HCT116 (cell line): ENCODE data around the gene FDXR. TPM values are rescaled to one million over a fixed set of nuclear protein-coding genes. Genes with fewer than 3 reads are reported as not detected.

Source experiments
- ATAC-seq: fragments of 200-7000 bp; cut with Tn5 transposase; 2 replicates; pipeline ENCODE4 v1.9.1; 2020; ENCODE audit warnings: mild to moderate bottlenecking, moderate library complexity
- BruUV-seq: library from RNA; stranded (reverse); fragments of 400-500 nt; replicated peaks from 2 replicates; lab custom pipeline; 2021; lab: Mats Ljungman, UMichigan
- CTCF ChIA-PET: fragments of 300-600 bp; sonication (Branson Sonifier 250); formaldehyde crosslinking; loops from one replicate; lab custom pipeline; 2021; ENCODE audit warnings: antibody characterized with exemption; lab: Charles Lee
- POLR2A ChIA-PET: fragments of 300-600, 350-600 bp; sonication (Branson Sonifier 250); formaldehyde crosslinking; loops from one replicate; lab custom pipeline; 2021; ENCODE audit warnings: antibody characterized with exemption; lab: Charles Lee
- RAD21 ChIA-PET, 2 experiments: fragments of 300-600 bp; sonication (Branson Sonifier 250); formaldehyde crosslinking; loops; one replicate each; lab custom pipeline; 2023; ENCODE audit warnings: low total read pairs in 2 of 2; ENCODE audit not compliant: uncharacterized antibody in 2 of 2, unreplicated experiment in 2 of 2, low non-redundant PET in 1 of 2; lab: Charles Lee
- DNase-seq: peaks from one replicate; pipeline ENCODE4 v3.0.0-alpha.2; 2010; ENCODE audit warnings: low read depth, low spot score
- H2AFZ ChIP-seq: fragments of 200-600 bp; shearing (Covaris generic), sonication (generic); 2 replicates; pipeline ENCODE4 v1.6.1; 2017; ENCODE audit warnings: low read depth, mixed run types, mixed read lengths, antibody characterized with exemption, low read length; ENCODE audit not compliant: poor library complexity, severe bottlenecking
- H3K27ac ChIP-seq: 2 replicates; pipeline ENCODE4 v1.5.1; 2012; ENCODE audit warnings: low read depth, low read length
- H3K27me3 ChIP-seq: fragments of 200-600 bp; sonication (generic); 2 replicates; pipeline ENCODE4 v1.6.1; 2016; ENCODE audit warnings: mixed run types, low read length, mixed read lengths; ENCODE audit not compliant: insufficient read depth
- H3K36me3 ChIP-seq, 2 experiments: fragments of 200-500 bp in 1 of 2; fragments of 200-600 bp in 1 of 2; sonication (Bioruptor generic) in 1 of 2; sonication (generic) in 1 of 2; 2 replicates each; pipeline versions ENCODE4 v1.5.1 to v1.6.1; 2014 to 2016; ENCODE audit warnings: low read length in 2 of 2, inconsistent platforms in 1 of 2, mixed read lengths in 1 of 2, mixed run types in 1 of 2; ENCODE audit not compliant: insufficient read depth in 2 of 2, control insufficient read depth in 1 of 2
- H3K4me1 ChIP-seq, 2 experiments: fragments of 200-600 bp in 1 of 2; sonication (generic) in 1 of 2; 2 replicates each; pipeline versions ENCODE4 v1.5.1 to v1.6.1; 2012 to 2017; ENCODE audit warnings: low read length in 2 of 2, inconsistent platforms in 1 of 2, mild to moderate bottlenecking in 1 of 2, mixed read lengths in 1 of 2, mixed run types in 1 of 2, moderate library complexity in 1 of 2; ENCODE audit not compliant: insufficient read depth in 2 of 2, control insufficient read depth in 1 of 2
- H3K4me2 ChIP-seq: fragments of 200-600 bp; sonication (generic); 2 replicates; pipeline ENCODE4 v1.6.1; 2017; ENCODE audit warnings: mixed run types, low read length, mixed read lengths
- H3K4me3 ChIP-seq, 2 experiments: fragments of 200-600 bp in 1 of 2; sonication (generic) in 1 of 2; replicated peaks in 1 of 2; 2 replicates each; pipeline ENCODE4 v1.5.1; 2011 to 2016; ENCODE audit warnings: low read length in 2 of 2, control low read depth in 1 of 2, low read depth in 1 of 2, mild to moderate bottlenecking in 1 of 2, mixed read lengths in 1 of 2, mixed run types in 1 of 2
- H3K79me2 ChIP-seq: fragments of 200-600 bp; sonication (generic); 2 replicates; pipeline ENCODE4 v1.6.1; 2017; ENCODE audit warnings: mild to moderate bottlenecking, mixed run types, low read length, moderate library complexity, mixed read lengths; ENCODE audit not compliant: insufficient read depth
- H3K9ac ChIP-seq: fragments of 200-600 bp; sonication (generic); 2 replicates; pipeline ENCODE4 v1.6.1; 2016; ENCODE audit warnings: low read length, mixed read lengths
- H3K9me2 ChIP-seq: fragments of 200-600 bp; sonication (generic), shearing (Covaris generic); 2 replicates; pipeline ENCODE4 v1.6.1; 2017; ENCODE audit warnings: mixed run types, mild to moderate bottlenecking, moderate library complexity; ENCODE audit not compliant: insufficient read depth
- H3K9me3 ChIP-seq, 2 experiments: fragments of 200-500 bp in 1 of 2; fragments of 200-600 bp in 1 of 2; sonication (Bioruptor generic) in 1 of 2; sonication (generic) in 1 of 2; 2 replicates each; pipeline ENCODE4 v1.6.1; 2014 to 2017; ENCODE audit warnings: low read length in 2 of 2, mixed read lengths in 2 of 2, inconsistent platforms in 1 of 2, low read depth in 1 of 2, mild to moderate bottlenecking in 1 of 2, mixed run types in 1 of 2, moderate library complexity in 1 of 2; ENCODE audit not compliant: control insufficient read depth in 1 of 2, insufficient read depth in 1 of 2
- H4K20me1 ChIP-seq: fragments of 200-600 bp; sonication (generic), shearing (Covaris generic); 2 replicates; pipeline ENCODE4 v1.6.1; 2017; ENCODE audit warnings: mixed run types, mild to moderate bottlenecking, moderate library complexity; ENCODE audit not compliant: insufficient read depth
- CEBPB ChIP-seq: IDR thresholded peaks from 2 replicates; pipeline ENCODE4 v1.6.1; 2012; ENCODE audit warnings: low read depth
- ELF1 ChIP-seq: IDR thresholded peaks from 2 replicates; pipeline ENCODE4 v1.6.1; 2012; ENCODE audit warnings: low read depth, borderline replicate concordance
- EZH2 ChIP-seq: fragments of 200-600 bp; sonication (generic); IDR thresholded peaks from 2 replicates; pipeline ENCODE4 v1.6.1; 2017; ENCODE audit warnings: antibody characterized with exemption, mixed run types
- EZH2phosphoT487 ChIP-seq: fragments of 200-600 bp; IDR thresholded peaks from 2 replicates; pipeline ENCODE4 v1.6.1; 2018; ENCODE audit warnings: antibody characterized with exemption, borderline replicate concordance
- POLR2A ChIP-seq: IDR thresholded peaks from 2 replicates; pipeline ENCODE4 v1.7.0; 2011; ENCODE audit warnings: borderline replicate concordance; ENCODE audit not compliant: insufficient read depth, insufficient read length; ENCODE audit errors: extremely low read depth
- POLR2AphosphoS5 ChIP-seq: IDR thresholded peaks from 2 replicates; pipeline ENCODE4 v1.6.1; 2011; ENCODE audit warnings: mild to moderate bottlenecking, low read depth, low read length, moderate library complexity
- RAD21 ChIP-seq: IDR thresholded peaks from 2 replicates; pipeline ENCODE4 v1.6.1; 2012; ENCODE audit warnings: low read depth, mild to moderate bottlenecking
- SIN3A ChIP-seq: IDR thresholded peaks from 2 replicates; pipeline ENCODE4 v1.6.1; 2012; ENCODE audit warnings: low read depth
- SP1 ChIP-seq: IDR thresholded peaks from 2 replicates; pipeline ENCODE4 v1.6.1; 2012; ENCODE audit warnings: low read depth
- SRF ChIP-seq: IDR thresholded peaks from 2 replicates; pipeline ENCODE4 v1.6.1; 2012; ENCODE audit warnings: low read depth
- TCF7L2 ChIP-seq: IDR thresholded peaks from 2 replicates; pipeline ENCODE4 v1.7.0; 2011; ENCODE audit warnings: borderline replicate concordance, inconsistent platforms; ENCODE audit not compliant: insufficient read depth, insufficient read length; ENCODE audit errors: extremely low read depth
- ZFX ChIP-seq: fragments of 450-650 bp; IDR thresholded peaks from 2 replicates; pipeline ENCODE4 v1.6.1; 2017
- ZNF274 ChIP-seq: fragments of 200-500 bp; sonication (Bioruptor generic); IDR thresholded peaks from 2 replicates; pipeline ENCODE4 v1.6.1; 2014; ENCODE audit warnings: mild to moderate bottlenecking, low read depth, low read length, inconsistent platforms
- intact Hi-C: fragments of 100-400 bp; cut with micrococcal nuclease; formaldehyde crosslinking; loops from 2 replicates; pipeline ENCODE4 v1.10.0; 2022
- total RNA-seq: library from RNA; stranded (reverse); gene quantifications from one replicate; pipeline ENCODE4 v1.2.1, GENCODE V29; 2021; ENCODE audit not compliant: unreplicated experiment
- TF ChIP-seq, protein P1 (sequence below), 3 experiments: fragments of 200-600 bp in 1 of 3; sonication (generic) in 1 of 3; IDR thresholded peaks in 2 of 3; conservative IDR thresholded peaks in 1 of 3; 2 replicates each; pipeline ENCODE4 v1.5.1; 2012 to 2017; ENCODE audit warnings: low read depth in 2 of 3, low read length in 2 of 3, antibody characterized with exemption in 1 of 3, borderline replicate concordance in 1 of 3, control low read depth in 1 of 3, mild to moderate bottlenecking in 1 of 3, mixed read lengths in 1 of 3, mixed run types in 1 of 3, moderate library complexity in 1 of 3; ENCODE audit not compliant: insufficient read depth in 1 of 3
- TF ChIP-seq, protein P2 (sequence below): IDR thresholded peaks from 2 replicates; pipeline ENCODE4 v1.6.1; 2011; ENCODE audit warnings: mild to moderate bottlenecking, low read length, moderate library complexity; ENCODE audit not compliant: insufficient replicate concordance; ENCODE audit errors: extremely low read depth
- TF ChIP-seq, protein P3 (sequence below): IDR thresholded peaks from 2 replicates; pipeline ENCODE4 v1.6.1; 2012
- TF ChIP-seq, protein P4 (sequence below): IDR thresholded peaks from 2 replicates; pipeline ENCODE4 v1.6.1; 2012

Gene FDXR
- total RNA-seq, 1 experiment from 2014 or later = 98.8 TPM

DNA sequence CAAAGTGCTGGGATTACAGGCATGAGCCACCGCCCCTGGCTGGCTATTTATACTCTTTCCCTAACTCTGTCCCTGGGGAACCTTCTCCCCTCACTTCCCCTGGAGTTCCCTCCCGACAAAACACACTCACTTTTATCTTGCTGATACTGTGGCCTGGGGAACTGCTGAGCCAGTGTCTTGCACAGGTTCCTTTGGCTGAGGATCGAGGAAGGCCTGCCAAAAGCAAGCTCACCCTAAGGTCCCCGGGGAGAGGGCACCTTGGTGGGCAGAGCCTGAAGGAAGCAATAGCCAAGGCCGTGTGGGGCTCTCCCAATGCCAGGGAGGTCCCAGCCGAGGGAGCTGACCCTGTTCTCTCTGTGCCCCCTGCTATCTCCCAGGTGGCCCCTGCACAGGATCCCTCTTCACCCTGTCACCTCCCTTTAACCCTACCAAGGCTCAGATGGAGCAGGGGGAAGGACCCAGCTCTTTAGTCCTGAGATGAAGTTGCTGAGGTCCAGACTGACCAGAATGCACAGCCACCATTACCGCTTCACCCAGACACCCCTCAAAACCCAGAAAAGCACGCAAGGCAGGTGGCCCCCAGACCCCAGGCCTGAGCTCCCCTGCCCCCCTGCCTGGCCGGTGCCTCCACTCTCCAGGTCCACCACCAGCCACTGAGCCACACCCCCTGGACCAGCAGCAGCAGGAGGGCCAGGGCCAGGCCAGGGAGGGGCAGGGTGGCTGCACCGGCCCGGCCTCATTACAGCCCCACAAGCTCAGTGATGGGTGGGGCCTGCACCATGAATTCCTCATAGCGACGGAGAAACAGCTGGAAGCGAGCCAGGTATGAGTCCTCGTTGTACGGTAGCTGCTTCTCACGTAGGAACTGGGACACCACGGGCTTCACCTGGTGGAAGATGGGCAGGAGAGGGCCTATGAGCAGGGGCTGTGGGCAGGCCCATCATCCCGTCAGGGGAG lies 5.1 kb upstream of the FDXR start:
- Histone ChIP-seq H3K9me3 (no peaks in the 10 kb centered on the region), H3K79me2 (no peaks in the 10 kb centered on the region), H3K27me3 (no peaks in the 10 kb centered on the region), H3K9ac (peak overlapping the region; percentile 30; the same call in 1 of the 2 replicates), H2AFZ (peak overlapping the region; percentile 59), H3K4me3 (no peak overlapping the region), H3K36me3 (no peaks in the 10 kb centered on the region), H3K4me2 (peak overlapping the region; percentile 62), H3K4me1 (peaks cover 10 to 37% of the 10 kb centered on the region in 2 experiments), H4K20me1 (no peaks in the 10 kb centered on the region), H3K27ac (no peak overlapping the region), H3K9me2 (no peaks in the 10 kb centered on the region)
- intact Hi-C loops = no loop called here
- RAD21 ChIA-PET = interaction anchor here in 1 of 2 experiments (0.8 kb wide), 1 partner anchor 10 kb away, joined by 6 read pairs; no protein-coding TSS in a partner anchor
- CTCF ChIA-PET = interaction anchor here (1.4 kb wide), 1 partner anchor 15 kb away, joined by 3 read pairs; no protein-coding TSS in a partner anchor
- DNase-seq = peak; percentile 49
- POLR2A ChIA-PET = interaction anchor here (1.4 kb wide), 1 partner anchor 101 kb away, joined by 3 read pairs; the partner anchor contains the start of gene NAT9
- peak; percentile 23 for ATAC-seq
- BruUV-seq = no TSS peak
- TF ChIP-seq ZFX = no peak
- no peak for TF ChIP-seq RAD21
- TF ChIP-seq CEBPB = no peak
- no peak for TF ChIP-seq ZNF274
- no peak for TF ChIP-seq EZH2phosphoT487
- TF ChIP-seq ELF1 = no peak
- TF ChIP-seq SRF = no peak
- TF ChIP-seq, protein P1, sequence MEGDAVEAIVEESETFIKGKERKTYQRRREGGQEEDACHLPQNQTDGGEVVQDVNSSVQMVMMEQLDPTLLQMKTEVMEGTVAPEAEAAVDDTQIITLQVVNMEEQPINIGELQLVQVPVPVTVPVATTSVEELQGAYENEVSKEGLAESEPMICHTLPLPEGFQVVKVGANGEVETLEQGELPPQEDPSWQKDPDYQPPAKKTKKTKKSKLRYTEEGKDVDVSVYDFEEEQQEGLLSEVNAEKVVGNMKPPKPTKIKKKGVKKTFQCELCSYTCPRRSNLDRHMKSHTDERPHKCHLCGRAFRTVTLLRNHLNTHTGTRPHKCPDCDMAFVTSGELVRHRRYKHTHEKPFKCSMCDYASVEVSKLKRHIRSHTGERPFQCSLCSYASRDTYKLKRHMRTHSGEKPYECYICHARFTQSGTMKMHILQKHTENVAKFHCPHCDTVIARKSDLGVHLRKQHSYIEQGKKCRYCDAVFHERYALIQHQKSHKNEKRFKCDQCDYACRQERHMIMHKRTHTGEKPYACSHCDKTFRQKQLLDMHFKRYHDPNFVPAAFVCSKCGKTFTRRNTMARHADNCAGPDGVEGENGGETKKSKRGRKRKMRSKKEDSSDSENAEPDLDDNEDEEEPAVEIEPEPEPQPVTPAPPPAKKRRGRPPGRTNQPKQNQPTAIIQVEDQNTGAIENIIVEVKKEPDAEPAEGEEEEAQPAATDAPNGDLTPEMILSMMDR (IDR thresholded peaks at IDR 0.05 in 2 of 3, conservative IDR thresholded peaks at IDR 0.05 in 1 of 3; ENCODE audit: borderline replicate concordance in 1 of 3, insufficient read depth in 1 of 3, low read depth in 2 of 3, low read length in 2 of 3) = no peak
- TF ChIP-seq, protein P2, sequence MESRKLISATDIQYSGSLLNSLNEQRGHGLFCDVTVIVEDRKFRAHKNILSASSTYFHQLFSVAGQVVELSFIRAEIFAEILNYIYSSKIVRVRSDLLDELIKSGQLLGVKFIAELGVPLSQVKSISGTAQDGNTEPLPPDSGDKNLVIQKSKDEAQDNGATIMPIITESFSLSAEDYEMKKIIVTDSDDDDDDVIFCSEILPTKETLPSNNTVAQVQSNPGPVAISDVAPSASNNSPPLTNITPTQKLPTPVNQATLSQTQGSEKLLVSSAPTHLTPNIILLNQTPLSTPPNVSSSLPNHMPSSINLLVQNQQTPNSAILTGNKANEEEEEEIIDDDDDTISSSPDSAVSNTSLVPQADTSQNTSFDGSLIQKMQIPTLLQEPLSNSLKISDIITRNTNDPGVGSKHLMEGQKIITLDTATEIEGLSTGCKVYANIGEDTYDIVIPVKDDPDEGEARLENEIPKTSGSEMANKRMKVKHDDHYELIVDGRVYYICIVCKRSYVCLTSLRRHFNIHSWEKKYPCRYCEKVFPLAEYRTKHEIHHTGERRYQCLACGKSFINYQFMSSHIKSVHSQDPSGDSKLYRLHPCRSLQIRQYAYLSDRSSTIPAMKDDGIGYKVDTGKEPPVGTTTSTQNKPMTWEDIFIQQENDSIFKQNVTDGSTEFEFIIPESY = no peak
- TF ChIP-seq POLR2A = no peak
- TF ChIP-seq POLR2AphosphoS5 = no peak
- TF ChIP-seq, protein P3, sequence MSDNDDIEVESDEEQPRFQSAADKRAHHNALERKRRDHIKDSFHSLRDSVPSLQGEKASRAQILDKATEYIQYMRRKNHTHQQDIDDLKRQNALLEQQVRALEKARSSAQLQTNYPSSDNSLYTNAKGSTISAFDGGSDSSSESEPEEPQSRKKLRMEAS = no peak
- no peak for TF ChIP-seq SIN3A
- TF ChIP-seq SP1 = no peak
- TF ChIP-seq, protein P4, sequence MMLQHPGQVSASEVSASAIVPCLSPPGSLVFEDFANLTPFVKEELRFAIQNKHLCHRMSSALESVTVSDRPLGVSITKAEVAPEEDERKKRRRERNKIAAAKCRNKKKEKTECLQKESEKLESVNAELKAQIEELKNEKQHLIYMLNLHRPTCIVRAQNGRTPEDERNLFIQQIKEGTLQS = no peak
- TF ChIP-seq EZH2 = no peak
- TF ChIP-seq TCF7L2 = no peak
